CD4-positive, alpha-beta T cell treated with Interleukin-6 for 4 hours (primary cell): Measurements from ENCODE around the gene MED13L.

Source experiments
- DNase-seq: peaks from one replicate; pipeline ENCODE4 v3.0.0-alpha.2; 2020; ENCODE audit warnings: mixed read lengths

The MED13L gene

GRCh38 chr12:116125956-116126566 lies 151.4 kb downstream of the MED13L start:
- DNase-seq = no peak

- DNase-seq = no peak
Measured at GRCh38 chr12:116125084-116125483, 152.4 kb downstream of the MED13L start.

- peak; percentile 39 for DNase-seq
Measured at GRCh38 chr12:116123451-116124258, 153.8 kb downstream of the MED13L start.

GRCh38 chr12:116122628-116123027 lies 154.9 kb downstream of the MED13L start:
- DNase-seq = no peak

GRCh38 chr12:116121453-116121871 lies 156.0 kb downstream of the MED13L start:
- no peak for DNase-seq

- DNase-seq = no peak
Measured at GRCh38 chr12:116116650-116117424, 160.7 kb downstream of the MED13L start.

GRCh38 chr12:116113398-116114130 lies 163.9 kb downstream of the MED13L start:
- no peak for DNase-seq

- DNase-seq = no peak
Measured at GRCh38 chr12:116106870-116107269, 170.6 kb downstream of the MED13L start.

- DNase-seq = no peak
Measured at GRCh38 chr12:116104167-116104767, 173.2 kb downstream of the MED13L start.

- DNase-seq = no peak
Measured at GRCh38 chr12:116101991-116102390, 175.5 kb downstream of the MED13L start.

GRCh38 chr12:116099652-116100432 lies 177.7 kb downstream of the MED13L start:
- no peak for DNase-seq

GRCh38 chr12:116096874-116097273 lies 180.6 kb downstream of the MED13L start:
- DNase-seq = no peak

- DNase-seq = no peak
Measured at GRCh38 chr12:116094475-116094874, 183.0 kb downstream of the MED13L start.

- DNase-seq = no peak
Measured at GRCh38 chr12:116093915-116094314, 183.6 kb downstream of the MED13L start.

GRCh38 chr12:116092776-116093175 lies 184.7 kb downstream of the MED13L start:
- DNase-seq = no peak

GRCh38 chr12:116092162-116092561 lies 185.3 kb downstream of the MED13L start:
- no peak for DNase-seq

- DNase-seq = no peak
Measured at GRCh38 chr12:116091579-116091978, 185.9 kb downstream of the MED13L start.

GRCh38 chr12:116090516-116090915 lies 187.0 kb downstream of the MED13L start:
- DNase-seq = no peak

- DNase-seq = no peak
Measured at GRCh38 chr12:116089080-116089479, 188.4 kb downstream of the MED13L start.

GRCh38 chr12:116087962-116088361 lies 189.5 kb downstream of the MED13L start:
- DNase-seq = no peak

GRCh38 chr12:116087399-116087798 lies 190.1 kb downstream of the MED13L start:
- DNase-seq = no peak

- DNase-seq = no peak
Measured at GRCh38 chr12:116080415-116080814, 197.1 kb downstream of the MED13L start.
